ENCODE results near the gene MRPL51.

Gene MRPL51

GRCh38 chr12:6530576-6531260 lies 37.7 kb upstream of the MRPL51 start:
- no peak for DNase-seq (ENCODE audit: low read depth)
- no peak overlapping the region for H3K4me3 ChIP-seq (ENCODE audit: low read depth, low read length)
- no peak for TF ChIP-seq CTCF (conservative IDR thresholded peaks at IDR 0.05; ENCODE audit: low read depth, low read length)

- no peak for TF ChIP-seq CTCF (conservative IDR thresholded peaks at IDR 0.05; ENCODE audit: low read depth, low read length)
- no peak overlapping the region for H3K4me3 ChIP-seq (ENCODE audit: low read depth, low read length)
- DNase-seq (ENCODE audit: low read depth): no peak
These were observed 36.3 kb upstream of the MRPL51 start for GRCh38 chr12:6529291-6529737.

- DNase-seq (ENCODE audit: low read depth): no peak
- no peak for TF ChIP-seq CTCF (conservative IDR thresholded peaks at IDR 0.05; ENCODE audit: low read depth, low read length)
These were observed 35.6 kb upstream of the MRPL51 start for GRCh38 chr12:6528539-6529235.

GRCh38 chr12:6527711-6528110 lies 34.6 kb upstream of the MRPL51 start:
- no peak for TF ChIP-seq CTCF (conservative IDR thresholded peaks at IDR 0.05; ENCODE audit: low read depth, low read length)
- no peak for DNase-seq (ENCODE audit: low read depth)
- no peak overlapping the region for H3K4me3 ChIP-seq (ENCODE audit: low read depth, low read length)

More at GRCh38 chr12:6528539-6529235, 35.6 kb upstream of the MRPL51 start:
- no peak overlapping the region for H3K4me3 ChIP-seq (ENCODE audit: low read depth, low read length)

GRCh38 chr12:6526766-6527525 lies 33.9 kb upstream of the MRPL51 start:
- no peak for DNase-seq (ENCODE audit: low read depth)
- no peak overlapping the region for H3K4me3 ChIP-seq (ENCODE audit: low read depth, low read length)
- TF ChIP-seq CTCF (conservative IDR thresholded peaks at IDR 0.05; ENCODE audit: low read depth, low read length): no peak

GRCh38 chr12:6526201-6526600 lies 33.1 kb upstream of the MRPL51 start:
- DNase-seq (ENCODE audit: low read depth): no peak
- no peak for TF ChIP-seq CTCF (conservative IDR thresholded peaks at IDR 0.05; ENCODE audit: low read depth, low read length)
- no peak overlapping the region for H3K4me3 ChIP-seq (ENCODE audit: low read depth, low read length)

Data from choroid plexus epithelial cell (primary cell).